CD4-positive, alpha-beta T cell (primary cell): ENCODE data around the gene EIF1. TPM values are rescaled to one million over a fixed set of nuclear protein-coding genes. Genes with fewer than 3 reads are reported as not detected.
"Not testable (repeated sequence)": the region's sequence is repeated elsewhere in the genome, so short reads cannot be mapped to it uniquely, and the experiment has no call there.

ENCODE experiments used
- ATAC-seq: fragments of 200-7000 bp; cut with Tn5 transposase; one replicate; pipeline ENCODE4 v1.10.0; 2022; ENCODE audit warnings: mild to moderate bottlenecking; ENCODE audit not compliant: poor library complexity
- CTCF ChIA-PET: fragments of 350-600 bp; sonication (Branson Sonifier 250); formaldehyde crosslinking; loops from one replicate; lab custom pipeline; 2021; ENCODE audit warnings: antibody characterized with exemption, inconsistent platforms; lab: Charles Lee
- POLR2A ChIA-PET: fragments of 350-600 bp; sonication (Branson Sonifier 250); formaldehyde crosslinking; loops from one replicate; lab custom pipeline; 2021; ENCODE audit warnings: antibody characterized with exemption, inconsistent platforms; lab: Charles Lee
- DNase-seq, 14 experiments: peaks; one replicate each; pipeline ENCODE4 v3.0.0-alpha.2; 2013 to 2020; ENCODE audit warnings: mixed read lengths in 2 of 14
- H3K27ac ChIP-seq, 2 donors: one replicate each; pipeline versions ENCODE4 v1.5.1 to v1.7.0; 2013; ENCODE audit warnings: low read length in 2 of 2, low read depth in 1 of 2, mild to moderate bottlenecking in 1 of 2
- H3K27me3 ChIP-seq, 2 experiments: 1 replicate in 1 of 2; 2 replicates in 1 of 2; pipeline versions ENCODE4 v1.6.1 to v1.7.0; 2013; ENCODE audit warnings: low read length in 2 of 2, control low read depth in 1 of 2, mild to moderate bottlenecking in 1 of 2, moderate library complexity in 1 of 2; ENCODE audit not compliant: insufficient read depth in 2 of 2, control insufficient read depth in 1 of 2
- H3K36me3 ChIP-seq: one replicate; pipeline ENCODE4 v1.6.1; 2013; ENCODE audit warnings: low read length, control low read depth; ENCODE audit not compliant: insufficient read depth
- H3K4me1 ChIP-seq: one replicate; pipeline ENCODE4 v1.6.1; 2013; ENCODE audit warnings: low read length, control low read depth; ENCODE audit not compliant: insufficient read depth
- H3K4me3 ChIP-seq: one replicate; pipeline ENCODE4 v1.5.1; 2013; ENCODE audit warnings: mild to moderate bottlenecking, low read length, moderate library complexity
- H3K9me3 ChIP-seq, 2 experiments: 1 replicate in 1 of 2; 2 replicates in 1 of 2; pipeline versions ENCODE4 v1.6.1 to v1.7.0; 2013; ENCODE audit warnings: low read length in 2 of 2, mild to moderate bottlenecking in 2 of 2, control low read depth in 1 of 2, moderate library complexity in 1 of 2; ENCODE audit not compliant: control insufficient read depth in 1 of 2, insufficient read depth in 1 of 2
- H3K27ac Mint-ChIP-seq: one replicate; pipeline ENCODE4 v1.8.0; 2020; ENCODE audit warnings: mixed read lengths
- H3K27me3 Mint-ChIP-seq: one replicate; pipeline ENCODE4 v1.8.0; 2021; ENCODE audit warnings: mixed read lengths
- H3K36me3 Mint-ChIP-seq: one replicate; pipeline ENCODE4 v1.8.0; 2021; ENCODE audit warnings: low read depth, mixed read lengths
- H3K4me1 Mint-ChIP-seq: one replicate; pipeline ENCODE4 v1.8.0; 2021; ENCODE audit warnings: low read depth, mixed read lengths
- H3K4me3 Mint-ChIP-seq: one replicate; pipeline ENCODE4 v1.8.0; 2020; ENCODE audit warnings: mild to moderate bottlenecking, mixed read lengths
- H3K9me3 Mint-ChIP-seq: one replicate; pipeline ENCODE4 v1.8.0; 2020; ENCODE audit warnings: mixed read lengths
- intact Hi-C, 2 experiments: fragments of 100-400 bp; cut with DNase I in 1 of 2; cut with micrococcal nuclease in 1 of 2; formaldehyde crosslinking; loops; one replicate each; pipeline versions ENCODE4 v1.15.1 to v1.9.0; 2023 to 2025; cut with DNase I, micrococcal nuclease
- total RNA-seq, 174 experiments: library from RNA in 2 of 174; stranded (reverse) in 2 of 174; gene quantifications; one replicate each; pipeline ENCODE4 v1.2.3 and lab custom pipeline; 2021 to 2026
- TF ChIP-seq, protein P1 (sequence below): fragments of 200-600 bp; IDR thresholded peaks from one replicate; pipeline ENCODE4 v1.8.0; 2022; ENCODE audit warnings: antibody characterized with exemption, mild to moderate bottlenecking

The EIF1 gene
- total RNA-seq, 2 experiments from 2014 or later = 3,351 to 3,391 TPM

- ChIA-PET POLR2A (no interaction called here), CTCF (interaction anchor here (1.3 kb wide), 1 partner anchor 17 kb away, joined by 5 read pairs; no protein-coding TSS in a partner anchor)
- Histone ChIP-seq H3K9me3 (no peaks in the 10 kb centered on the region), H3K36me3 (no peaks in the 10 kb centered on the region), H3K4me1 (peaks cover 37% of the 10 kb centered on the region), H3K27ac (no peak overlapping the region), H3K27me3 (no peaks in the 10 kb centered on the region), H3K4me3 (no peak overlapping the region)
- H3K4me3 Mint-ChIP-seq = peak overlapping the region; percentile 25
- DNase-seq (no peak), ATAC-seq (no peak)
- peaks cover 17% of the 10 kb centered on the region for H3K4me1 Mint-ChIP-seq
- H3K27ac Mint-ChIP-seq = peak overlapping the region; percentile 9
- intact Hi-C loops = loop anchor here (2.0 to 10.0 kb wide), 2 partner anchors 14 to 1038 kb away; partner anchors contain the start of gene SMARCE1 (in 1 of the 2)
- no peaks in the 10 kb centered on the region for H3K27me3 Mint-ChIP-seq
- TF ChIP-seq, protein P1, sequence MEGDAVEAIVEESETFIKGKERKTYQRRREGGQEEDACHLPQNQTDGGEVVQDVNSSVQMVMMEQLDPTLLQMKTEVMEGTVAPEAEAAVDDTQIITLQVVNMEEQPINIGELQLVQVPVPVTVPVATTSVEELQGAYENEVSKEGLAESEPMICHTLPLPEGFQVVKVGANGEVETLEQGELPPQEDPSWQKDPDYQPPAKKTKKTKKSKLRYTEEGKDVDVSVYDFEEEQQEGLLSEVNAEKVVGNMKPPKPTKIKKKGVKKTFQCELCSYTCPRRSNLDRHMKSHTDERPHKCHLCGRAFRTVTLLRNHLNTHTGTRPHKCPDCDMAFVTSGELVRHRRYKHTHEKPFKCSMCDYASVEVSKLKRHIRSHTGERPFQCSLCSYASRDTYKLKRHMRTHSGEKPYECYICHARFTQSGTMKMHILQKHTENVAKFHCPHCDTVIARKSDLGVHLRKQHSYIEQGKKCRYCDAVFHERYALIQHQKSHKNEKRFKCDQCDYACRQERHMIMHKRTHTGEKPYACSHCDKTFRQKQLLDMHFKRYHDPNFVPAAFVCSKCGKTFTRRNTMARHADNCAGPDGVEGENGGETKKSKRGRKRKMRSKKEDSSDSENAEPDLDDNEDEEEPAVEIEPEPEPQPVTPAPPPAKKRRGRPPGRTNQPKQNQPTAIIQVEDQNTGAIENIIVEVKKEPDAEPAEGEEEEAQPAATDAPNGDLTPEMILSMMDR = no peak
- no peaks in the 10 kb centered on the region for H3K9me3 Mint-ChIP-seq
- H3K36me3 Mint-ChIP-seq = no peaks in the 10 kb centered on the region
Measured at GRCh38 chr17:41682631-41683030, 6.1 kb upstream of the EIF1 start.

DNA sequence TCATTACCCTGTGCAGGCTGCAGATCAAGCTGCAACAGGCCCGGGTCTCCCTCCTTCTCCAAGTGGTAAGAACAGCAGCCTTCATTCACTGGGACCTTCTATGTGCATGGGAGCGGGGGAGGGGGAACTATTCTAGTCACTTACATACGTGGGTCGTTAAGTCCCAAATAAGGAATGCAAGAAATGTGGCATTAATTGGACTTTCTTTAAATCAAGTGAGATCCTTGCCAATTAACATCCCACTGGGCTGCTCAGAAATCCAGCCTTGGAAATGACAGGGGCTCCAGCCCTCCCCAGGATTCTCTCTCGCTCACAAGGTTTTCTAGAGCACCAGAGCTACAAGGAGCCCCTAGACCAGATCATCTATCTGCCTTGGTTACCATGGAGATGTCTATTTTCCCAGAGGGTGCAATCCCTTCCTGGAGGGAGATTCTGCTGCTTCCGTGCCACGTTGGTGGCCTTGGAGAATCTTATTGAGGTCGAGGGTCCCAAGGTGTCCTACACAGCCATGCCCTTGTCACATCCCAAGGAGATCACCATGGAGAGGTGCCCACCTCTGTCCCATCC, 5.2 kb upstream of the EIF1 start:
- ChIA-PET CTCF (interaction anchor here (0.7 kb wide), 1 partner anchor 1761 kb away, joined by 3 read pairs; no protein-coding TSS in a partner anchor), POLR2A (no interaction called here)
- H3K27me3 ChIP-seq = no peaks in the 10 kb centered on the region
- peaks cover 21% of the 10 kb centered on the region for H3K4me1 Mint-ChIP-seq
- intact Hi-C loops = loop anchor here (2.0 to 10.0 kb wide), 2 partner anchors 15 to 1039 kb away; partner anchors contain the start of gene SMARCE1 (in 1 of the 2)
- DNase-seq (no peak), ATAC-seq (no peak)
- H3K4me3 ChIP-seq = no peak overlapping the region
- no peaks in the 10 kb centered on the region for H3K36me3 ChIP-seq
- no peaks in the 10 kb centered on the region for H3K9me3 ChIP-seq
- no peak overlapping the region for H3K27ac ChIP-seq
- H3K27me3 Mint-ChIP-seq = no peaks in the 10 kb centered on the region
- peaks cover 3% of the 10 kb centered on the region for H3K36me3 Mint-ChIP-seq
- H3K4me1 ChIP-seq = peaks cover 36% of the 10 kb centered on the region
- TF ChIP-seq, protein P1 = no peak
- no peak overlapping the region for H3K4me3 Mint-ChIP-seq
- H3K9me3 Mint-ChIP-seq = no peaks in the 10 kb centered on the region
- no peak overlapping the region for H3K27ac Mint-ChIP-seq

DNA sequence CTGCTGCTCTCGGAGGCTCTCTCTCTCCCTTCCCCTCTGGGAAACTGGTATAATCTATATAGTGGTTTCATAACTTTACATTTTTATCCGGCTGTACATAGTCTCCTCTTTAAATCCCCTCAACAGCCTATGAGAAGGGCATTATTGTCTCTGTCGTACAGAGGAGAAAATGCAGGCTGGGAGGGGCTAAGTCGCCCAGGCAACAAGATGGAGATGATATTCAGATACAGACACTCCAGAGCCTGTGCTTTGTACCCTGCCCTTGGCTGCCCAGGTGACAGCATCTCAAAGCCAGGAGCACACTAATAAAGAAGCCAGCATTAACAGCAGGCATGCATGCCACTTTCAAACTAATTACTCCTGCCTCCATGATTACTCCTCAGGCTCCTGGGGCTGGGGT, 4.7 kb upstream of the EIF1 start:
- intact Hi-C loops = loop anchor here in 1 of 2 experiments (10.0 kb wide), 1 partner anchor 1039 kb away; the partner anchor contains the start of gene SMARCE1
- ChIA-PET CTCF (no interaction called here), POLR2A (no interaction called here)
- H3K36me3 Mint-ChIP-seq = peaks cover 9% of the 10 kb centered on the region
- Histone ChIP-seq H3K27ac (no peak overlapping the region), H3K27me3 (no peaks in the 10 kb centered on the region), H3K9me3 (no peaks in the 10 kb centered on the region), H3K36me3 (no peaks in the 10 kb centered on the region), H3K4me1 (peaks cover 32% of the 10 kb centered on the region), H3K4me3 (no peak overlapping the region)
- no peak for ATAC-seq
- DNase-seq = no peak
- H3K27ac Mint-ChIP-seq = no peak overlapping the region
- H3K9me3 Mint-ChIP-seq = no peaks in the 10 kb centered on the region
- no peak overlapping the region for H3K4me3 Mint-ChIP-seq
- H3K27me3 Mint-ChIP-seq = peaks cover 4% of the 10 kb centered on the region
- peaks cover 21% of the 10 kb centered on the region for H3K4me1 Mint-ChIP-seq
- TF ChIP-seq, protein P1 = no peak

- Mint-ChIP-seq H3K4me1 (peaks cover 27% of the 10 kb centered on the region), H3K27me3 (peaks cover 10% of the 10 kb centered on the region), H3K36me3 (peaks cover 26% of the 10 kb centered on the region)
- H3K4me3 Mint-ChIP-seq, H3K27ac Mint-ChIP-seq, H3K27ac ChIP-seq, H3K9me3 Mint-ChIP-seq, POLR2A ChIA-PET, H3K27me3 ChIP-seq, H3K4me3 ChIP-seq, H3K9me3 ChIP-seq, DNase-seq, ATAC-seq: not testable (repeated sequence)
- intact Hi-C loops = loop anchor here in 1 of 2 experiments (10.0 kb wide), 1 partner anchor 1041 kb away; the partner anchor contains the start of gene SMARCE1
- CTCF ChIA-PET = interaction anchor here (1.0 kb wide), 1 partner anchor 10 kb away, joined by 4 read pairs; no protein-coding TSS in a partner anchor
- H3K36me3 ChIP-seq = peaks cover 16% of the 10 kb centered on the region
- H3K4me1 ChIP-seq = peaks cover 31% of the 10 kb centered on the region
Measured at GRCh38 chr17:41685753-41686152, 2.9 kb upstream of the EIF1 start.
